Tibial artery (tissue), 4 donors: ENCODE results near the gene RBM17.
"Not testable (repeated sequence)": the region's sequence is repeated elsewhere in the genome, so short reads cannot be mapped to it uniquely, and the experiment has no call there.

Experiments
- DNase-seq, 2 donors: peaks; one replicate each; pipeline ENCODE4 v3.0.0-alpha.2; 2019
- H3K27ac ChIP-seq, 2 donors: fragments of 200-600 bp; sonication (generic) in 1 of 2; 1 replicate in 1 of 2; 2 replicates in 1 of 2; pipeline ENCODE4 v1.5.1; 2018 to 2019; ENCODE audit warnings: mild to moderate bottlenecking in 1 of 2
- H3K27me3 ChIP-seq, 2 donors: fragments of 200-600 bp; sonication (generic) in 1 of 2; one replicate each; pipeline versions ENCODE4 v1.5.1 to v1.6.0; 2016 to 2019
- H3K36me3 ChIP-seq, 3 donors: fragments of 200-600 bp; sonication (generic) in 2 of 3; one replicate each; pipeline ENCODE4 v1.5.1; 2016 to 2019; ENCODE audit warnings: mild to moderate bottlenecking in 2 of 3
- H3K4me1 ChIP-seq, 4 donors: fragments of 200-600 bp; sonication (generic) in 2 of 4; 1 replicate in 3 of 4; 2 replicates in 1 of 4; pipeline ENCODE4 v1.5.1; 2016 to 2019
- H3K4me3 ChIP-seq, 2 donors: fragments of 200-600 bp; sonication (generic) in 1 of 2; 1 replicate in 1 of 2; 2 replicates in 1 of 2; pipeline ENCODE4 v1.5.1; 2018 to 2019; ENCODE audit warnings: mild to moderate bottlenecking in 2 of 2
- H3K9me3 ChIP-seq, 3 donors: fragments of 200-600 bp; sonication (generic) in 1 of 3; one replicate each; pipeline ENCODE4 v1.5.1; 2016 to 2019
- intact Hi-C: fragments of 100-400 bp; cut with DNase I; formaldehyde crosslinking; loops from one replicate; pipeline ENCODE4 v1.15.0; 2023; ENCODE audit warnings: low total_unique reads
- TF ChIP-seq, protein P1 (sequence below), 2 experiments: fragments of 200-600 bp in 1 of 2; fragments of 450-650 bp in 1 of 2; IDR thresholded peaks; one replicate each; pipeline ENCODE4 v1.5.1; 2017 to 2019; ENCODE audit warnings: antibody characterized with exemption in 2 of 2, mild to moderate bottlenecking in 1 of 2, moderate library complexity in 1 of 2

Gene RBM17

DNA sequence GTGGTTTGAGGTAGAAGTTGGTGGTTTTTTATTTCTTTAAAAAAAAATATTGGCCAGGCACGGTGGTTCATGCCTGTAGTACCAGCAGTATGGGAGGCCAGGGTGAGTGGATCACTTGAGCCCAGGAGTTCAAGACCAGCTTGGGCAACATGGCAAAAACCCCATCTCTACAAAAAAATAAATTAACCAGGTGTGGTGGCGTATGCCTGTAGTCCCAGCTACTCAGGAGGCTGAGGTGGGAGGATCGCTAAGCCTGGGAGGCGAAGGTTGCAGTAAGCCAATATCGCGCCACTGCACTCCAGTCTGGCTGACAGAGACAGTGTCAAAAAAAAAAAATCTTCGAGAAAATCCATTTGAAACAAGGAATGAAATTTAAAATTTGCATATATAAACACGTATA is 27.8 kb upstream of the RBM17 start:
- DNase-seq = no peak
- Histone ChIP-seq H3K4me1 (no peaks in the 10 kb centered on the region), H3K9me3 (no peaks in the 10 kb centered on the region), H3K4me3 (no peak overlapping the region), H3K27ac (no peak overlapping the region), H3K36me3 (no peaks in the 10 kb centered on the region), H3K27me3 (peaks cover 0 to 2% of the 10 kb centered on the region in 2 donors)
- intact Hi-C loops = no loop called here
- TF ChIP-seq, protein P1, sequence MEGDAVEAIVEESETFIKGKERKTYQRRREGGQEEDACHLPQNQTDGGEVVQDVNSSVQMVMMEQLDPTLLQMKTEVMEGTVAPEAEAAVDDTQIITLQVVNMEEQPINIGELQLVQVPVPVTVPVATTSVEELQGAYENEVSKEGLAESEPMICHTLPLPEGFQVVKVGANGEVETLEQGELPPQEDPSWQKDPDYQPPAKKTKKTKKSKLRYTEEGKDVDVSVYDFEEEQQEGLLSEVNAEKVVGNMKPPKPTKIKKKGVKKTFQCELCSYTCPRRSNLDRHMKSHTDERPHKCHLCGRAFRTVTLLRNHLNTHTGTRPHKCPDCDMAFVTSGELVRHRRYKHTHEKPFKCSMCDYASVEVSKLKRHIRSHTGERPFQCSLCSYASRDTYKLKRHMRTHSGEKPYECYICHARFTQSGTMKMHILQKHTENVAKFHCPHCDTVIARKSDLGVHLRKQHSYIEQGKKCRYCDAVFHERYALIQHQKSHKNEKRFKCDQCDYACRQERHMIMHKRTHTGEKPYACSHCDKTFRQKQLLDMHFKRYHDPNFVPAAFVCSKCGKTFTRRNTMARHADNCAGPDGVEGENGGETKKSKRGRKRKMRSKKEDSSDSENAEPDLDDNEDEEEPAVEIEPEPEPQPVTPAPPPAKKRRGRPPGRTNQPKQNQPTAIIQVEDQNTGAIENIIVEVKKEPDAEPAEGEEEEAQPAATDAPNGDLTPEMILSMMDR (IDR thresholded peaks at IDR 0.05) = no peak

- Histone ChIP-seq H3K4me1 (no peaks in the 10 kb centered on the region), H3K27me3 (peaks cover 0 to 2% of the 10 kb centered on the region in 2 donors), H3K9me3 (no peaks in the 10 kb centered on the region), H3K27ac (no peak within 1 kb of the TSS), H3K36me3 (no peaks in the 10 kb centered on the region), H3K4me3 (no peak within 1 kb of the TSS)
- intact Hi-C loops = no loop called here
- TF ChIP-seq, protein P1 (IDR thresholded peaks at IDR 0.05) = no peak
- DNase-seq = peak in 1 of 2 donors; percentile 60
Measured at GRCh38 chr10:6062101-6062771, 26.6 kb upstream of the RBM17 start, which contains the start of gene IL2RA. TSS of gene IL2RA (minus strand) at chr10:6062367. CDS start at chr10:6062151, 216 bp downstream.

- intact Hi-C loops = no loop called here
- Histone ChIP-seq H3K27ac (no peak overlapping the region), H3K36me3 (no peaks in the 10 kb centered on the region), H3K4me3 (no peak overlapping the region), H3K4me1 (no peaks in the 10 kb centered on the region), H3K27me3 (no peaks in the 10 kb centered on the region), H3K9me3 (no peaks in the 10 kb centered on the region)
- no peak for DNase-seq
- TF ChIP-seq, protein P1 (IDR thresholded peaks at IDR 0.05) = no peak
Measured at GRCh38 chr10:6064119-6064518, 24.7 kb upstream of the RBM17 start.

DNA sequence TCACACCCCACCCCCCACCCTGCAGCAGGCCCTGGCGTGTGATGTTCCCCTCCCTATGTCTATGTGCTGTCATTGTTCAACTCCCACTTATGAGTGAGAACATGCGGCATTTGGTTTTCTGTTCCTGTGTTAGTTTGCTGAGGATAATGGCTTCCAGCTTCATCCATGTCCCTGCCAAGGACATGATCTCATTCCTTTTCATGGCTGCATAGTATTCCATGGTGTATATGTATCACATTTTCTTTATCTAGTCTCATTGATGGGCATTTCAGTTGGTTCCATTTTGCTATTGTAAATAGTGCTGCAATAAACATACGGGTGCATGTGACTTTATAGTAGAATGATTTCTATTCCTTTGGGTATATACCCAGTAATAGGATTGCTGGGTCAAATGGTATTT is 24.1 kb upstream of the RBM17 start:
- H3K36me3 ChIP-seq, H3K4me1 ChIP-seq, H3K27ac ChIP-seq, H3K9me3 ChIP-seq, intact Hi-C loops, H3K27me3 ChIP-seq, H3K4me3 ChIP-seq, DNase-seq: not testable (repeated sequence)

- intact Hi-C loops = no loop called here
- Histone ChIP-seq H3K9me3 (no peaks in the 10 kb centered on the region), H3K27me3 (no peaks in the 10 kb centered on the region), H3K36me3 (no peaks in the 10 kb centered on the region), H3K4me1 (no peaks in the 10 kb centered on the region), H3K27ac (no peak overlapping the region), H3K4me3 (no peak overlapping the region)
- DNase-seq = peak in 1 of 2 donors; percentile 17
- TF ChIP-seq, protein P1 (IDR thresholded peaks at IDR 0.05) = no peak
Measured at GRCh38 chr10:6065406-6065805, 23.4 kb upstream of the RBM17 start.

DNA sequence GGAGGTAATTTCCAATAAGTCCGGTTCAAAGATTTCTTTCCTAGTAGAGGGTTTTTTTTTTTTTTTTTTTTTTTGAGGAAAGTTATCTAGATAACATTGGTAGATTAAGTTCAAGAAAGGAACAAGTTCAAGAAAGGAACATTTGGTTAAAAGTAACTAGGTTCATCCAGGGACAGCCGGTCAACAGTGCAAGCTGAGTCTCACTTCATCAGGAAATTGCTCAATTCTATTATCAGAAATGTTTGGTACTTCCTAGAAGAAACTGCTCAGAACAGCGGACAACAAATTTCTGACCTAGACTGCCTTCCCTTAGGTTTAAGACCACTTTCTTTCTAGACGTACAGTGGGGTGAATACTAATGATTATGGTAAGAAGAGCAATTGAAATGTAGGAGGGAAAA is 23.0 kb upstream of the RBM17 start:
- H3K9me3 ChIP-seq = no peaks in the 10 kb centered on the region
- H3K27me3 ChIP-seq = no peaks in the 10 kb centered on the region
- no peaks in the 10 kb centered on the region for H3K36me3 ChIP-seq
- TF ChIP-seq, protein P1 (IDR thresholded peaks at IDR 0.05) = no peak
- H3K27ac ChIP-seq = no peak overlapping the region
- no peak overlapping the region for H3K4me3 ChIP-seq
- H3K4me1 ChIP-seq = no peaks in the 10 kb centered on the region
- peak in 1 of 2 donors; percentile 38 for DNase-seq
- intact Hi-C loops = no loop called here
